IPS DF 4.7 (cell line): Measurements from ENCODE around the gene GRAP.
"Not testable (repeated sequence)": the region's sequence is repeated elsewhere in the genome, so short reads cannot be mapped to it uniquely, and the experiment has no call there.

Experiments
- DNase-seq: peaks from one replicate; pipeline ENCODE4 v3.0.0-alpha.2; 2013; ENCODE audit warnings: low spot score; ENCODE audit errors: extremely low read depth

GRAP gene

GRCh38 chr17:19042369-19042768 lies 4.4 kb downstream of the GRAP start:
- DNase-seq, result not testable (repeated sequence)

GRCh38 chr17:19041871-19042270 lies 4.9 kb downstream of the GRAP start:
- not testable (repeated sequence) for DNase-seq

GRCh38 chr17:19040350-19040749 lies 6.4 kb downstream of the GRAP start:
- not testable (repeated sequence) for DNase-seq

DNA sequence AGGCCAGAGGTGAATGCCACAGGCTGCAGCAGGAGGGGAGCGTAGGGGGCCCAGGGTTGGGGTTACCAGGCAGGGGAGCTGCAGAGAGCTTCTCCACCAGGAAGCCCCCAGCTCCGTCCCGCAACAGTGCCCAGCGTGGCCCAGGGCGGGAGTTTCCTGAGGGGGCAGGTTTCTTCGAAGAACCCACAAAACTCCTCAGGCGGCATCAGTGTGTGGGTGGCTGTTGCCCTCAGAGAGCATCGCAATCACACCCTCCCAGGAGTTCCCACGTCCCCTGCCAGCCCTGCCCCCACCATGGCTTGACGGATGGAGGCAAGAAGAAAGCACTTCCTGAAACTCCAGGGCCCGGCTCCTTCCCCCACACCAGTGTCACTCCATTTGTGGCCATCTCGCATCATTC lies 8.0 kb downstream of the GRAP start:
- not testable (repeated sequence) for DNase-seq

GRCh38 chr17:19038007-19038406 lies 8.8 kb downstream of the GRAP start:
- DNase-seq, result not testable (repeated sequence)

DNA sequence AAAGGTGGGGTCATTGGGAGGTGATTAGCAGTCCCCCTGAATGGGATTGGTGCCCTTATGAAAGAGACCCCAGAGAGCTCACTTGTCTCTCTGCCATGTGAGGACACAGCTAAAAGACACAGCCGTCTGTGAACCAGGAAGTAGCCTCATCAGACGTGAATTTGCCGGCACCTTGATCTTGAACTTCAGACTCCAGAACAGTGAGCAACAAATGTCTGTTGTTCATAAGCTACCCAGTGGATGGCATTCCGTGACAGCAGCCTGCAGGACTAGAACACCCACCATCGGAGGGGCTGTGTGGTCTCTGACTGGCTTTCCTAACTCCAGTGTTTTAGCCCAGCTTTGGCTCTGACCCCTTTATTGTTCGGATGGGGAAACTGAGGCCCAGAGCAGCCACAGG lies 9.2 kb downstream of the GRAP start:
- DNase-seq, result not testable (repeated sequence)

DNA sequence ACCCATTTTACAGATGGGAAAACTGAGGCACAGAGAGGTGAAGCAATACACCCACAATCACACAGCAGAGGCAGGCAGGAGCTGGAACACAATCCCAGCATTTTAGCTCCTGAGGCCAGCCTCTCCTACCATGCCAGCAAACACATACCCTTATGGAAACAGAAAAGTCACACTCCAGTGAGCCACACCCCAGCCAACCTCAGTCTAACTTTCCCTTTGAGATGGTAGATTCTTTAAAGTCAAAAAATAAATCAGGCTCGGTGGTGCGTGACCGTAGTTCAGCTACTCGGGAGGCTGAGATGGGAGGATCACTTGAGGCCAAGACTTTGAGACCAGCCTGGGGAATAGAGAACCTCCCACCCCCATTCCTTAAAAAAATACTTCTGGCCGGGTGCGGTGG lies 10.6 kb downstream of the GRAP start:
- DNase-seq, result not testable (repeated sequence)

- DNase-seq, result not testable (repeated sequence)
These were observed 14.3 kb downstream of the GRAP start for GRCh38 chr17:19032377-19032988.

DNA sequence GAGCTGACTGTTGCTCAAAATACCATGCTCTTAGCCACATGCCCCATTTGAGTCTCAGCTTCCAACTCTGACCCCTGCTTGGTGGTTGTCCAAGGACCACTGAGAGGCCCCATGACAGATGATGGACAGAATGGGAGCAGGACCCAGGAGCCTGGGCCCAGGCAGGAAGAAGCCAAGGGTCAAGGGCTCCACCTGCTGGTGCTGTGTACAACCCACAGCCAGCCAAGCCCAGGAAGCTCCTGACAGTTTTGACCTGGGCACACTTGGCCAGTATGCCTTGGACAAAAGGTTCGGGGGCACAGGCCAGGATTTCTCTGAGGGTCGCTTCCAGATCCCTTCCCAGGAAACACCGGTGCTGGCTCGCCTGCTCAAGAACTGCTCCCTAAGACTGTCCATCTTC lies 15.0 kb downstream of the GRAP start:
- DNase-seq, result not testable (repeated sequence)

- not testable (repeated sequence) for DNase-seq
These were observed 15.8 kb downstream of the GRAP start for GRCh38 chr17:19030771-19031449.

- DNase-seq, result not testable (repeated sequence)
These were observed 17.0 kb downstream of the GRAP start for GRCh38 chr17:19029740-19030139.

- DNase-seq, result not testable (repeated sequence)
These were observed 18.1 kb downstream of the GRAP start for GRCh38 chr17:19028671-19029070.

- no peak for DNase-seq
These were observed 22.4 kb downstream of the GRAP start for GRCh38 chr17:19024101-19025078.

- no peak for DNase-seq
These were observed 23.4 kb downstream of the GRAP start for GRCh38 chr17:19023209-19023999.

- no peak for DNase-seq
These were observed 24.0 kb downstream of the GRAP start for GRCh38 chr17:19022747-19023146.

DNA sequence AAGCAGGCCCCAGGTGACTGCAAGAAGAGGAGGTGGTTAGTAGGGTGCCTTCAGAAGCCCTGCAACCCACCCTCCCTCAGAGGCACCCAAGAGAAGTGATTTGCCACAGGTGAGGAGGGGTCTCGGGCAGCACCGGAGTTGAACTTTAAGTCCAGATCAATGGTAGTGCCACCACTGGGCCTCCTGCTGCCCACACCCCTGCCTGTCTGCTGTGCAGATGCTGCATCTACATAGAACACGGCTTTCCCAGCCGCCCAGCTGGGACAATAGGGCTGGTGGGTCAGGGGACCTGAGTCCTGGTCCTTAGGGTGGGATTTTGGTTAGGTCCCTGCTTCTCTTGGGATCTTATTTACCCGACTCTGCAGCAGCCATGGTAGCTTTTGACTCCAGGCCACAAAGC lies 24.6 kb downstream of the GRAP start:
- no peak for DNase-seq

- DNase-seq, result no peak
These were observed 25.1 kb downstream of the GRAP start for GRCh38 chr17:19021622-19022083.

- not testable (repeated sequence) for DNase-seq
These were observed 25.6 kb downstream of the GRAP start for GRCh38 chr17:19021011-19021621.

DNA sequence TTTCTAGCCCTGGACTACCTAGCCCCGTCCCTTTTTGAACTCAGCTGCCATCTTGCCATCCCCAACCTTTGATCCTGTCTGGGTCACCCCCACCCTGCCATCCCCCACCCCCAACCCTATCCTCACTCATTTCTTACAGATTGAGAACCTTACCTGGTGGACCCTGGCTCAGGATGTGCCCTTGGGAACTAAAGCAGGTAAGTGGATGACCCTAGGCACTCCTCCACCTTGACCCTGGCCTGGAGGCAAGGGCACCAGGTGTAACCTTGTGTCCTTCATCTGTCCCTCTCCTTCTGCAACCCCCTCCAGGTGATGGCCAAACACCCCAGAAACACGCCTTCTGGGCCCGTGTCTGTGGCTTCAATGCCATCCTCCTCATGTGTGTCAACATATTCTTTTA lies 26.7 kb downstream of the GRAP start:
- DNase-seq, result no peak
